TTC549 (cell line): ENCODE results near the gene GSTA1.
"Not testable (repeated sequence)": the region's sequence is repeated elsewhere in the genome, so short reads cannot be mapped to it uniquely, and the experiment has no call there.

Source experiments
- FAIRE-seq: peaks from 2 replicates; lab custom pipeline; 2012; peaks lifted over from hg19 to GRCh38; lab: Jason Lieb, UNC

Gene GSTA1

GRCh38 chr6:52808660-52809059 lies 5.0 kb upstream of the GSTA1 start:
- FAIRE-seq = no peak

- FAIRE-seq = no peak
Observed at GRCh38 chr6:52802806-52803205, 810 bp downstream of the GSTA1 start.

- FAIRE-seq = no peak
Observed at GRCh38 chr6:52801188-52801841, 2.3 kb downstream of the GSTA1 start.

- FAIRE-seq = not testable (repeated sequence)
Observed at GRCh38 chr6:52799272-52799671, 4.3 kb downstream of the GSTA1 start.

GRCh38 chr6:52794366-52794765 lies 9.2 kb downstream of the GSTA1 start:
- FAIRE-seq = not testable (repeated sequence)

- no peak for FAIRE-seq
Observed at GRCh38 chr6:52790861-52791260, 12.8 kb downstream of the GSTA1 start.

GRCh38 chr6:52789658-52790057 lies 14.0 kb downstream of the GSTA1 start:
- not testable (repeated sequence) for FAIRE-seq

GRCh38 chr6:52788478-52788877 lies 15.1 kb downstream of the GSTA1 start:
- FAIRE-seq = no peak

- no peak for FAIRE-seq
Observed at GRCh38 chr6:52787917-52788316, 15.7 kb downstream of the GSTA1 start.

GRCh38 chr6:52786249-52786956 lies 17.2 kb downstream of the GSTA1 start:
- no peak for FAIRE-seq

GRCh38 chr6:52782696-52783274 lies 20.8 kb downstream of the GSTA1 start:
- FAIRE-seq = not testable (repeated sequence)

GRCh38 chr6:52782209-52782608 lies 21.4 kb downstream of the GSTA1 start:
- FAIRE-seq = not testable (repeated sequence)

- FAIRE-seq = no peak
Observed at GRCh38 chr6:52779237-52779636, 24.4 kb downstream of the GSTA1 start.

GRCh38 chr6:52776711-52777351 lies 26.8 kb downstream of the GSTA1 start:
- FAIRE-seq = not testable (repeated sequence)

GRCh38 chr6:52769399-52769798 lies 34.2 kb downstream of the GSTA1 start:
- FAIRE-seq = not testable (repeated sequence)

GRCh38 chr6:52767658-52768057 lies 36.0 kb downstream of the GSTA1 start:
- not testable (repeated sequence) for FAIRE-seq

- not testable (repeated sequence) for FAIRE-seq
Observed at GRCh38 chr6:52763322-52763916, 40.2 kb downstream of the GSTA1 start, which contains the start of gene GSTA2. Gene GSTA2, minus strand, starts transcription at chr6:52763475. Its CDS starts 5,528 bp downstream, at chr6:52757947.

- not testable (repeated sequence) for FAIRE-seq
Observed at GRCh38 chr6:52761673-52762491, 41.7 kb downstream of the GSTA1 start.

GRCh38 chr6:52760105-52760765 lies 43.4 kb downstream of the GSTA1 start:
- no peak for FAIRE-seq

- no peak for FAIRE-seq
Observed at GRCh38 chr6:52759085-52759484, 44.5 kb downstream of the GSTA1 start.
